Activated T-helper 9 cell treated with anti-CD3 and anti-CD28 coated beads, Interleukin-2, amount 50 U/mL, for 16 hours (primary cell): ENCODE results near the gene LAMA2.

Experiments
- DNase-seq: peaks from one replicate; pipeline ENCODE4 v3.0.0-alpha.2; 2020; ENCODE audit warnings: low read depth

Gene LAMA2

GRCh38 chr6:129269891-129270290 is 387.0 kb downstream of the LAMA2 start:
- DNase-seq: no peak

DNA sequence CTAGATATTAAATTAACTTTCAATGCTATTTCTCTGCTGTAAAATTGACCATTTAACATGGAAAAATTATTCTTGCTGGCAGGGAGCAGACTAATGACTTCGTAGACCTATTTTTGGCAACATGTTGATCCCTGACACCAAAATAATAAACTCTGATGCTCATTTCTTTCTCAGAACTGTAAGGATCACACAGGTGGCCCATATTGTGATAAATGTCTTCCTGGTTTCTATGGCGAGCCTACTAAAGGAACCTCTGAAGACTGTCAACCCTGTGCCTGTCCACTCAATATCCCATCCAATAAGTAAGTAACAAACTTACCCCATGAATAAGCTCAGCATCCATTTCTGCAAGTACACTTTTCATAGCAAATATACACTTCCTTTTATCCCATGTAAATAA is 387.5 kb downstream of the LAMA2 start:
- no peak for DNase-seq

DNA sequence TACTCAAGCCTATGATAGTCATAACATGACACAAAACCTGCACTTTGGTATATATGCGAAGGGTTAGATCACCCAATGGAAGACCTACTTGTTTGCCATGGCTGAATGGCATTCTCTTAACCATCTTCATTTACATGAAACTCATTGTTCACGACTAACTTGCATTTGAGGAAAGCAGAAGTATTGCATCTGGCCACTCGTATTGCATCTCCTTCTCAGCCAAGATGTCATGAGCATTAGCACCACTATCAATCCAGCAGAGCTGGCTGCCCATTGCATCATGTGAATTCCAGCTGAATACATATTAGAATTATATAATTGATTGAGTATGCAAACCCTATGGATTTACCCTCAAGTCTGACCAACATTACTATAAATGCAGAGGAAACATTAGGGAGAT is 390.2 kb downstream of the LAMA2 start:
- no peak for DNase-seq

DNA sequence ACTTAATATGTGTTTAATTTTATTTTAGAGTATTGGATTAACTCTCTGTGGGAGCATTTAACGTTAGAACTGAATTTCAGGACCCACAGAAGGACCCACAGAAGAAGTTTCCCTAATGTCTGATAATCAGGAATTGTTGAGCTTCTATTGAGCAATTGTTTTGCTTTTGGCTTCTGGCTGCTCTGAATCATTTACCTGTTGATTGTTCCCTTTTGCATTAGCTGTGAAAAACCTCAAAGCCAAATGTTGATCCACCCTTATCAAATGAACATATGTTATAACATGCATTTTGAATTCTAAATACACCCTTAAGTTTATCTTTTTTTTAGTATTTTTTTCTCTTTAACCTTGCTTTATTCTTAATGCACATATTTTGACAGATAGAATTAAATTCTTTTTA is 393.5 kb downstream of the LAMA2 start:
- no peak for DNase-seq

DNA sequence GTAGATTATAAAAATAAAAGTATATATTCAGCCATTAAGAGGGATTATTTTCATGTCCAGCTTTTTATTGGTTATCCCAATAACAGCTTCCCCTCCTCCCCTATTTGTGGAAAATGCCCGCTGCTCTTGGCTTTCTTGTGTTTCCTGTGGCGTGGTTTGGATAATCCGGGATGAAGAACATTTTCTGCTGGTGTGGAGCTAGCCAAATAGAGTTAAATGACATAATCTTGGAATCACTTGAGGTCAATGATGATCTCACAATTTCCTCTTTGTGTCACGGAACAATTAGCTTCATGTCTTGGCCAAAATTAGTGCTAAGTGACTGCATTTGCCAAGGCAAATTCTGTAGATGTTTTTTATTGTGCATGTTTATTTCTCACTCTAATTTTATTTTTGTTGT is 394.0 kb downstream of the LAMA2 start:
- no peak for DNase-seq

DNA sequence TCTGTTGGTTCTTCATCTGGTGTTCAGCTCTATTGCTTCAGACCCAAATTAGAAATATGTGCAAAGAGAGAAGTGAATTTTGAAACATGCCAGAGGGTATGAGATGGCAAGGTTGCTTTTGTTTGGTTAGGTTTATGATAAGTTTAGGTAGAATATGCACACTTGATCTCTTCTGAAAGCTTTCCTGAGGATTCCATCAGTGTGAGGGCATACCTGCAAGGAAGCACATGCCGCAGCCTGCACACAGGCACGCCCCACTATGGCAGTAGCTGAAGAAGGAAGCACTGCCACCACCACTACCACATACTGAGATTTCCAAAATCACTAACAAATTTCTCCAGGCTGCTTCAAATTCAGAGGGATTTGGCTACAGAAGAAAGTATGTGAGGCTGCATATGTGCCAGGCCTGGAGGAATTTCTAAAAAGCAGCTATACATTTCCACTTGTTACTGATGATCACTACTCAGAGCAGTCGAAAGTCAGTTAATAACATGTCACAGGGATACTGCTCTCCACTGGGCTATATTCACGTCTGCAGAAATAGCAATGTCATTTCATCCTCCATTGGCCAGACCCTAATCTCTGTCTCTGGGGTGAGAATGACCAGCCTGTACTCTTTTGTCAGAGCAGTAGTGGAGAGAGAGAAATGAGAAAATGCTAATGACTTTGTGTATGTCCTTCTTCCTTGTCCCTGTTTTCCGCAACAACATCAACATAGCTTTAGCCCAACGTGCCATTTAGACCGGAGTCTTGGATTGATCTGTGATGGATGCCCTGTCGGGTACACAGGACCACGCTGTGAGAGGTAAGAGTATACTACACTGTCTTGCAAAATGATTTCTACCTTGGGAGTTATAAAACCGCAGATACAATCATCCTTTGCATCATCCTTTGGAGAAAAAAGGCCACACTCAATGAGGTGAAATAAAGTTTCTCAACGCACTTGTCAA is 396.7 kb downstream of the LAMA2 start:
- no peak for DNase-seq

GRCh38 chr6:129280293-129280644 is 397.3 kb downstream of the LAMA2 start:
- no peak for DNase-seq

- DNase-seq: peak; percentile 28
These were observed 397.8 kb downstream of the LAMA2 start for GRCh38 chr6:129280749-129281148.

DNA sequence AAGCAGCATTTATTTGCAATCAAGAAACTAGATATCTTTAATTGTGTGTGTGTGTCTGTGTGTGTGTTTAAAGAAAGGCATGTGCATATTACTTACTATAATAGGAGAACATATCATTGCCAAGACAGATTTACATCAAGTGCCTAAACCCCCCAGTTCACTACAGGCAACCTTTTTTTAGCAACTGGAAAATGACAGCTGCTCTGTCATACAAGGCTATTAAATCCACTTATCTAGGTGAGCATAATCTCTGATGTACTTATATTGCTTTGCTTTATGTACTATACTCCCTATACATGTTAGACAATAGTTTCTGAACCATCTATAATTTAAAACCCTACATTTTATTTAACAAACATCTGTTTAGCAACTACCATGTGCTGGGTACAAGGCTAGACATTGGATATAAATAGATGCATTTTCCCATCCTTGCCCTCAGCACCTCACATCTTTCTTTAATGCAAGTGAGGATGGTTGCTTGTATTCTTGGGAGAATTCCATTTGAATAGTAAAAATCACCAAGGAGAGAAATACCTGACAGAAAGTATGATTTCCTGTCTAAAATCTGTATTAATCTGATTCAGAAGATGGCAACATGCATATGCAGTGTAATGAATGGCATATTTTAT is 398.3 kb downstream of the LAMA2 start:
- DNase-seq: no peak

- no peak for DNase-seq
These were observed 399.1 kb downstream of the LAMA2 start for GRCh38 chr6:129282019-129282418.

DNA sequence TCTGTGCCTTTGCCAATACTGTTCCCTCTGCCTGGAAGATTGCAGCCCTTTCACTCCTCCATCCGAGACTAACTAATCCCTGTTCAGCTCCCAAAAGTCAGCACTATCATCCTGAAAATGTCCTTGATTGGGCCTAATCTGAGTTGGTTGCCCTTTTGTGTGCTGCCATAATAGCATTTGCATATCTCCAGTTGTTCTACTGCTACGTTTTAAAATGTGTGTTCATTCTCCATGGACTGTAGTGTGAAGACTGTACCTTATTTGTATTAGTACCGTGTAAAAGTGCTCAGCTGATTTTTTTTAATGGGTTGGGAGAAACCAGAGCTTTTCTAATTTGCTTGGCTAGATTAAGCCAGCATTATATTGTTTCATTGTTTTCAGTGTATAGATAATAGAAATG is 401.3 kb downstream of the LAMA2 start:
- DNase-seq: no peak

DNA sequence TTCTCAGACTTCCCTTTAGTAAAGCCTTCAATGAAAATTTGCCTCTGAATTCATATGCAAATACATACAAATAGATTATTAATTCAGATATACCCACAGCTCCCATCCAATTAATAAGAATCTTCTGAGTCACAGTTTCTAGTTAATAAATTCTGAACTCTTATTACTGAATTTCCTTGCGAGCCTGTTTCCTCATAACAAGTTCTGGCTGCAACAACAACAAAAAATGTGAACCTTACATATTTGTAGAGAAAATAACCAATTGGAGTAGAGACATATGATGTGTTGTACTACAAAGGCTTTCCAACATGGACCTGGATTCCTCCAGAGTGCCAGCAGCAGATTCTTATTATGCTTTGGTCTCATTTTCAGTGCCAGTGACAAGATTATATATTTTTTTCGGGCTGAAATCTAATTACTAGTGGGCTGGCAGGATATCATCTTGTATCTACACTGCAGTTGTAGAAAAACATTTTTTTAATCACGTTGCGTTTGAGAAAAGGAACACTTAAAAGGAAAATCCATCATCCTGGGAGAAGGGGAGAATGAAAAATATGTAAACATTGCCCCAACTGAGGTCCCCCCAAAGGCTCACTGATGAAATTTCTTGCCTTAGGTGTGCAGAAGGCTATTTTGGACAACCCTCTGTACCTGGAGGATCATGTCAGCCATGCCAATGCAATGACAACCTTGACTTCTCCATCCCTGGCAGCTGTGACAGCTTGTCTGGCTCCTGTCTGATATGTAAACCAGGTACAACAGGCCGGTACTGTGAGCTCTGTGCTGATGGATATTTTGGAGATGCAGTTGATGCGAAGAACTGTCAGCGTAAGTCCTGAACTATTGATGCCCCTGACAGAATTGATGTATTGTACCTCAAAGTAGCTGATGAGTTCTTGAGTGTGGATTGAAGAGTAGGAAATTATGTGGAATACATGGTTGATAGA is 404.6 kb downstream of the LAMA2 start:
- no peak for DNase-seq

DNA sequence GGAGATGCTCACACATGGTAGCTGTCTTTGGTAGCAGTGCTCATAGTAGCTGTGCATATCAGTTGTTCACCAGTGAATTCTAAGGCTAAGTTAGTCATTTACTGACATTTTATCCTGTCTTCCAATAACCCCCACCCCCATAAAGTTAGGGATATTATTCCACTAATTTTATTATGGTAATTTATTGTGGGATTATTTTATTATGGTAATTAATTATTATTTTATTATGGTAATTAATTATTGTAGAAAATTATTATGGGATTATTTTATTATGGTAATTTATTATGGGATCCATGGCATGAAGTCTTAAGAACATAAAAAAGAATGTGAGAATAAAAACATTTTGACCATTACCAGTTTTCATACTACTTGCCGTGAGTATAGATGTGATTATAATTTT is 406.5 kb downstream of the LAMA2 start:
- DNase-seq: no peak

DNA sequence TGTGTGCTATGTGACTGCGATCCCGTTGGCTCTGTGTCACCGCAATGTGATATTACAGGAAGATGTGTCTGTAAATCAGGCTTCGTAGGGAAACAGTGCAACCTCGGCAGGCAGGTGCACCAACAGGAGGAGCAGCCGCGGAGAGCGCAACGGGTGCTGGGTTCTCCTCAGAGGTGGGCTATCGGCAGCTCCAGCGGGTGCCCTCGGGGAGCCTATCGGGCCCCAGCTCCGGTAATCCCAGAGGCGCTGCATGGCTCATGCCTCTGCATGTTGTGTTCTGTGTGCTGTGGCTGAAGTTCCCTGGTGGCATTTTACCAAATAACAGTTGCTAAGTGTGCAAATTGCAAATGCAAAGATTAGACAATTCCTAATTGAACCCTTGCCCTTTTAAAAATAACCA is 409.9 kb downstream of the LAMA2 start:
- DNase-seq: no peak

GRCh38 chr6:129297592-129297991 is 414.7 kb downstream of the LAMA2 start:
- no peak for DNase-seq

DNA sequence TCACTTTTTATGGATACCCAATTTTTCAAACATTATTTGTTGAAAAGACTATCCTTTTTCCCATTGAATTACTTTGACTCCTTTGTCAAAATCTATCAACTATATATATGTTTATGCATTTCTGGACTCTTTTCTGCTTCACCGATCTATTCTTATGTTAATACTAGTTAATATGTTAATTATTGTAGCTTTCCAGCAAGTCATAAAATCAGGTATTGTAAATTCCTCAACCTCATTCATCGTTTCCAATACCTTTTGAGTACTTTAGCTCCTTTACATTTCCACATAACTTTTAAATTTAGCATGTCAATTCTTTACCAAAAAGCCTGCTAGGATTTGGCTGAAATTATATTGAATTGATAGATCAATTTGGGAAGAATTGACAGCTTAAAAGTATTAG is 419.7 kb downstream of the LAMA2 start:
- DNase-seq: no peak

- DNase-seq: no peak
These were observed 423.9 kb downstream of the LAMA2 start for GRCh38 chr6:129306826-129307225.

GRCh38 chr6:129307845-129308244 is 424.9 kb downstream of the LAMA2 start:
- DNase-seq: no peak

DNA sequence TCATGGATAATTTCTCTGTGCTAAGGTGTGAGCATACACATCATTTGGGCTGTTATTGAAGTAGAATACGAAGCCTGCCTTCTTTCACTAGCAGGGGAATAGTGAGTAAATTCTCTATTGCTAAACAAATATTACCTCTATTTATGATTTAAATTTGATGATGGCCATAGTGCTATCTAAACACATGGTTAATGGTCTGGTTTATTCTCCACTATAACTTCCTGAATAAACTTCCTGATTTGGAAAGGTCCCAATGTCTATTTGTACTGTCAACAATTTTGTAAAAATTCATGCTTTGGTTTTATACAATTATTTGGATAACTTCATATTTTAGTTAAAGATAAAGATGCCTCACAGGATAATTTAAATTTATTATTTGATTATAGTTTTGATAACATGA is 426.2 kb downstream of the LAMA2 start:
- no peak for DNase-seq

GRCh38 chr6:129312880-129313279 is 429.9 kb downstream of the LAMA2 start:
- no peak for DNase-seq

DNA sequence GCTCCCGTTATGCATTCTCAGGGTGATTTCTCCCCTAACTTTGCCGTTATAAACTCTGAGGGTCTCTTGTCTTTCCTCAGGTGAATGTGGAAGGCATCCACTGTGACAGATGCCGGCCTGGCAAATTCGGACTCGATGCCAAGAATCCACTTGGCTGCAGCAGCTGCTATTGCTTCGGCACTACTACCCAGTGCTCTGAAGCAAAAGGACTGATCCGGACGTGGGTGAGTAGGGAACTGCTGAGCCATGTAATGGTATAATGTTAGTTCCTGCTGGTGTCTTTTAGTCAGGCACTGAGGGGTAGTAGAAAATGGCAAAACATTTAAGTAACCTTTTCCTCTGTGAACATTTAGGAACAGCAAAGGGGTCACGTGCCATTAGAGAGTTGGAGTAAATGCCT is 431.6 kb downstream of the LAMA2 start:
- no peak for DNase-seq
